Hepatocyte (in vitro differentiated cells): ENCODE measurements around the gene ANK2. TPM values are rescaled to one million over a fixed set of nuclear protein-coding genes. Genes with fewer than 3 reads are reported as not detected.

Experiments used
- DNase-seq: peaks from one replicate; pipeline ENCODE4 v3.0.0-alpha.2; 2016; ENCODE audit warnings: low spot score
- H2AFZ ChIP-seq: fragments of 200-600 bp; sonication (generic); 2 replicates; pipeline ENCODE4 v1.6.0; 2016; ENCODE audit warnings: antibody characterized with exemption, mild to moderate bottlenecking
- H3K27ac ChIP-seq: fragments of 200-600 bp; sonication (generic); 2 replicates; pipeline ENCODE4 v1.5.1; 2016; ENCODE audit warnings: mild to moderate bottlenecking
- H3K27me3 ChIP-seq: fragments of 200-600 bp; sonication (generic); 2 replicates; pipeline ENCODE4 v1.6.1; 2016
- H3K36me3 ChIP-seq: fragments of 200-600 bp; sonication (generic); replicated peaks from 2 replicates; pipeline ENCODE4 v1.5.1; 2016; ENCODE audit warnings: low read depth; ENCODE audit not compliant: insufficient read depth
- H3K4me1 ChIP-seq: fragments of 200-600 bp; sonication (generic); 2 replicates; pipeline ENCODE4 v1.5.1; 2016; ENCODE audit warnings: mild to moderate bottlenecking, moderate library complexity; ENCODE audit not compliant: insufficient read depth
- H3K4me2 ChIP-seq: fragments of 200-600 bp; sonication (generic); 2 replicates; pipeline ENCODE4 v1.6.0; 2016
- H3K4me3 ChIP-seq: fragments of 200-600 bp; sonication (generic); 2 replicates; pipeline ENCODE4 v1.5.1; 2016; ENCODE audit warnings: mild to moderate bottlenecking
- H3K79me2 ChIP-seq: fragments of 200-600 bp; sonication (generic); 2 replicates; pipeline ENCODE4 v1.6.0; 2017; ENCODE audit warnings: mild to moderate bottlenecking
- H3K9me2 ChIP-seq: fragments of 200-600 bp; sonication (generic); replicated peaks from 2 replicates; pipeline ENCODE4 v1.6.0; 2017; ENCODE audit warnings: mild to moderate bottlenecking; ENCODE audit not compliant: insufficient read depth
- H3K9me3 ChIP-seq: fragments of 200-600 bp; sonication (generic); 2 replicates; pipeline ENCODE4 v1.5.1; 2016; ENCODE audit warnings: low read depth, mild to moderate bottlenecking
- H4K20me1 ChIP-seq: fragments of 200-600 bp; sonication (generic); 2 replicates; pipeline ENCODE4 v1.6.0; 2016; ENCODE audit warnings: mild to moderate bottlenecking; ENCODE audit not compliant: insufficient read depth, poor library complexity, severe bottlenecking
- CTCF ChIP-seq: fragments of 200-600 bp; sonication (generic); IDR thresholded peaks from 2 replicates; pipeline ENCODE4 v1.5.1; 2016; ENCODE audit warnings: antibody characterized with exemption, mild to moderate bottlenecking; ENCODE audit not compliant: poor library complexity
- EZH2 ChIP-seq: fragments of 200-600 bp; sonication (generic); IDR thresholded peaks from 2 replicates; pipeline ENCODE4 v1.6.1; 2016; ENCODE audit warnings: antibody characterized with exemption, mild to moderate bottlenecking, borderline replicate concordance
- EZH2phosphoT487 ChIP-seq: fragments of 200-600 bp; sonication (generic); IDR thresholded peaks from one replicate; pipeline ENCODE4 v1.6.1; 2018; ENCODE audit warnings: antibody characterized with exemption, mild to moderate bottlenecking, low read depth, moderate library complexity; ENCODE audit not compliant: unreplicated experiment, severe bottlenecking
- WGBS: methylation state at CpG from one replicate; pipeline ENCODE4 v1.1.6; 2016; ENCODE audit warnings: low lambda C conversion rate; ENCODE audit errors: missing lambda C conversion rate; 5-methylcytosine and 5-hydroxymethylcytosine counted together
- polyA plus RNA-seq: library from polyadenylated mRNA; unstranded; fragments of >200 nt; fragmentation: Nextera tagmentation; extraction: Ambion mirVana; gene quantifications from 2 replicates; pipeline ENCODE4 v1.2.1, GENCODE V29; 2016
- total RNA-seq: library from RNA; depleted of rRNA; stranded (reverse); fragments of >200 nt; gene quantifications from 2 replicates; pipeline ENCODE4 v1.2.3, GENCODE V29; 2014

ANK2 gene
- total and polyA plus RNA-seq, 2 experiments from 2014 or later: 3.6 to 17.5 TPM

- Histone ChIP-seq H2AFZ (no peak overlapping the region), H3K9me3 (no peaks in the 10 kb centered on the region), H3K9me2 (no peaks in the 10 kb centered on the region), H3K4me3 (no peak overlapping the region), H3K36me3 (no peaks in the 10 kb centered on the region), H4K20me1 (no peaks in the 10 kb centered on the region), H3K27me3 (no peaks in the 10 kb centered on the region), H3K79me2 (no peaks in the 10 kb centered on the region), H3K4me2 (no peak overlapping the region), H3K4me1 (peaks cover 8% of the 10 kb centered on the region), H3K27ac (no peak overlapping the region)
- WGBS: 77% methylated on average over 4 of the region's 4 CpGs
- DNase-seq: no peak
- TF ChIP-seq EZH2phosphoT487 (no peak), CTCF (no peak), EZH2 (no peak)
These were observed 140.1 kb downstream of the ANK2 start for GRCh38 chr4:113189546-113189945.

GRCh38 chr4:113209153-113209552 is 159.7 kb downstream of the ANK2 start:
- Histone ChIP-seq H3K9me3 (no peaks in the 10 kb centered on the region), H3K79me2 (no peaks in the 10 kb centered on the region), H3K27me3 (no peaks in the 10 kb centered on the region), H3K36me3 (no peaks in the 10 kb centered on the region), H3K4me3 (no peak overlapping the region), H4K20me1 (no peaks in the 10 kb centered on the region), H3K27ac (no peak overlapping the region), H2AFZ (no peak overlapping the region), H3K4me1 (no peaks in the 10 kb centered on the region), H3K4me2 (no peak overlapping the region), H3K9me2 (no peaks in the 10 kb centered on the region)
- TF ChIP-seq CTCF: no peak
- no peak for TF ChIP-seq EZH2
- no peak for TF ChIP-seq EZH2phosphoT487
- no peak for DNase-seq
- 91% methylated on average over 4 of the region's 4 CpGs for WGBS

- H3K79me2 ChIP-seq: no peaks in the 10 kb centered on the region
- WGBS: 71% methylated on average over 3 of the region's 3 CpGs
- no peaks in the 10 kb centered on the region for H3K27me3 ChIP-seq
- no peaks in the 10 kb centered on the region for H3K9me2 ChIP-seq
- H3K4me2 ChIP-seq: no peak overlapping the region
- H3K36me3 ChIP-seq: no peaks in the 10 kb centered on the region
- TF ChIP-seq EZH2phosphoT487 (no peak), CTCF (no peak), EZH2 (no peak)
- H4K20me1 ChIP-seq: no peaks in the 10 kb centered on the region
- no peak overlapping the region for H2AFZ ChIP-seq
- no peak for DNase-seq
- H3K4me1 ChIP-seq: no peaks in the 10 kb centered on the region
- H3K27ac ChIP-seq: no peak overlapping the region
- H3K4me3 ChIP-seq: no peak overlapping the region
- no peaks in the 10 kb centered on the region for H3K9me3 ChIP-seq
These were observed 160.3 kb downstream of the ANK2 start for GRCh38 chr4:113209652-113210320.

- Histone ChIP-seq H3K9me2 (no peaks in the 10 kb centered on the region), H3K4me1 (no peaks in the 10 kb centered on the region), H3K27ac (no peak overlapping the region), H2AFZ (no peak overlapping the region), H3K4me2 (no peak overlapping the region), H3K27me3 (no peaks in the 10 kb centered on the region), H3K4me3 (no peak overlapping the region), H4K20me1 (no peaks in the 10 kb centered on the region), H3K79me2 (no peaks in the 10 kb centered on the region), H3K9me3 (no peaks in the 10 kb centered on the region), H3K36me3 (no peaks in the 10 kb centered on the region)
- 63% methylated on average over 1 of the region's 1 CpG for WGBS
- DNase-seq: no peak
- TF ChIP-seq EZH2 (no peak), EZH2phosphoT487 (no peak), CTCF (no peak)
These were observed 163.2 kb downstream of the ANK2 start for GRCh38 chr4:113212613-113213012.
